ENCODE data around the gene PCDHGC3.

GRCh38 chr5:141514330-141515133 lies 38.8 kb downstream of the PCDHGC3 start:
- TF ChIP-seq CTCF (IDR thresholded peaks at IDR 0.05; ENCODE audit: low read length) (no peak), EZH2 (optimal IDR thresholded peaks at IDR 0.05; ENCODE audit: low read depth, low read length) (no peak)

All from MM.1S (cell line).